MM.1S (cell line): ENCODE measurements around the gene LITAF.

Source experiments
- DNase-seq: peaks from one replicate; pipeline ENCODE4 v3.0.0-alpha.2; 2015
- H2AFZ ChIP-seq: fragments of 300-600 bp; sonication (generic); 2 replicates; pipeline ENCODE4 v1.6.0; 2016; ENCODE audit warnings: antibody characterized with exemption, low read length
- H3F3A ChIP-seq: fragments of 300-600 bp; sonication (generic); 2 replicates; pipeline ENCODE4 v1.6.1; 2016; ENCODE audit warnings: mild to moderate bottlenecking, antibody characterized with exemption, low read length, moderate library complexity, mixed read lengths; ENCODE audit not compliant: insufficient read depth
- H3K27ac ChIP-seq: fragments of 300-600 bp; sonication (generic); 2 replicates; pipeline ENCODE4 v1.5.1; 2016; ENCODE audit warnings: mild to moderate bottlenecking, low read length
- H3K27me3 ChIP-seq: fragments of 300-600 bp; sonication (generic); replicated peaks from 2 replicates; pipeline ENCODE4 v1.6.0; 2016; ENCODE audit warnings: low read length; ENCODE audit not compliant: insufficient read depth
- H3K36me3 ChIP-seq: fragments of 300-600 bp; sonication (generic); replicated peaks from 2 replicates; pipeline ENCODE4 v1.6.1; 2016; ENCODE audit warnings: mild to moderate bottlenecking, low read length, mixed read lengths; ENCODE audit not compliant: insufficient read depth
- H3K4me1 ChIP-seq: fragments of 300-600 bp; sonication (generic); 2 replicates; pipeline ENCODE4 v1.6.1; 2016; ENCODE audit warnings: low read length, mixed read lengths
- H3K4me2 ChIP-seq: fragments of 300-600 bp; sonication (generic); 2 replicates; pipeline ENCODE4 v1.6.0; 2016; ENCODE audit warnings: low read depth, low read length
- H3K4me3 ChIP-seq: fragments of 300-600 bp; sonication (generic); 2 replicates; pipeline ENCODE4 v1.5.1; 2016; ENCODE audit warnings: low read length, mixed read lengths
- H3K79me2 ChIP-seq: fragments of 300-600 bp; sonication (generic); 2 replicates; pipeline ENCODE4 v1.6.1; 2016; ENCODE audit warnings: mixed run types, low read length, mixed read lengths
- H3K9ac ChIP-seq: fragments of 300-600 bp; sonication (generic); 2 replicates; pipeline ENCODE4 v1.6.1; 2016; ENCODE audit warnings: low read length, mixed read lengths
- H3K9me2 ChIP-seq: fragments of 300-600 bp; sonication (generic); replicated peaks from 2 replicates; pipeline ENCODE4 v1.6.1; 2016; ENCODE audit warnings: mild to moderate bottlenecking, low read length, mixed read lengths; ENCODE audit not compliant: insufficient read depth
- H3K9me3 ChIP-seq: fragments of 300-600 bp; sonication (generic); replicated peaks from 2 replicates; pipeline ENCODE4 v1.6.1; 2016; ENCODE audit warnings: mild to moderate bottlenecking, low read length, mixed read lengths; ENCODE audit not compliant: insufficient read depth
- H4K20me1 ChIP-seq: fragments of 300-600 bp; sonication (generic); 2 replicates; pipeline ENCODE4 v1.6.1; 2016; ENCODE audit warnings: mild to moderate bottlenecking, low read length, moderate library complexity, mixed read lengths; ENCODE audit not compliant: insufficient read depth
- EZH2 ChIP-seq: fragments of 300-600 bp; sonication (generic); optimal IDR thresholded peaks from 2 replicates; pipeline ENCODE3; 2017; ENCODE audit warnings: low read depth, mild to moderate bottlenecking, antibody characterized with exemption, low read length, mixed read lengths
- EZH2phosphoT487 ChIP-seq: fragments of 300-600 bp; sonication (generic); IDR thresholded peaks from 2 replicates; pipeline ENCODE4 v1.6.1; 2018; ENCODE audit warnings: antibody characterized with exemption, low read length
- TF ChIP-seq, protein P1 (sequence below): fragments of 300-600 bp; sonication (generic); IDR thresholded peaks from 2 replicates; pipeline ENCODE4 v1.5.1; 2016; ENCODE audit warnings: antibody characterized with exemption, low read length, mixed read lengths

LITAF gene

DNA sequence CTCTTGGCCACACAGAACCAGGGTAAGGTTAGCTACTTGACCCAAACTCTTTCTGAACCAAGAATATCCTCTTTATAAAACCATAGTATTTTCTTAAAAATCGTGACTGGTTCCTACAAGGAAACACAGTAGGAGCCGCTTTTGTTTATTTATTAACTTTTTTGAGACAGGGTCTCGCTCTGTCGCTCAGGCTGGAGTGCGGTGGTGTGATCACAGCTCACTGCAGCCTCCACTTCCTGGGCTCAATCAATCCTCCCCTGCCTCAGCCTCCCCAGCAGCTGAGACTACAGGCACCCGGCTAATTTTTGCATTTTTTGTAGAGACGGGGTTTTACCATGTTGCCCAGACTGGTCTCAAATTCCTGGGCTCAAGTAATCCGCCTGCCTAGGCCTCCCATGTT lies 14.7 kb upstream of the LITAF start:
- Histone ChIP-seq H3K4me3 (no peak overlapping the region), H4K20me1 (no peaks in the 10 kb centered on the region), H3K27me3 (no peaks in the 10 kb centered on the region), H3K4me2 (no peak overlapping the region), H3K9me2 (no peaks in the 10 kb centered on the region), H2AFZ (no peak overlapping the region), H3K9ac (no peak overlapping the region), H3K4me1 (no peaks in the 10 kb centered on the region), H3F3A (no peaks in the 10 kb centered on the region), H3K27ac (no peak overlapping the region), H3K36me3 (no peaks in the 10 kb centered on the region), H3K9me3 (no peaks in the 10 kb centered on the region), H3K79me2 (no peaks in the 10 kb centered on the region)
- TF ChIP-seq EZH2phosphoT487 (no peak), EZH2 (no peak)
- TF ChIP-seq, protein P1, sequence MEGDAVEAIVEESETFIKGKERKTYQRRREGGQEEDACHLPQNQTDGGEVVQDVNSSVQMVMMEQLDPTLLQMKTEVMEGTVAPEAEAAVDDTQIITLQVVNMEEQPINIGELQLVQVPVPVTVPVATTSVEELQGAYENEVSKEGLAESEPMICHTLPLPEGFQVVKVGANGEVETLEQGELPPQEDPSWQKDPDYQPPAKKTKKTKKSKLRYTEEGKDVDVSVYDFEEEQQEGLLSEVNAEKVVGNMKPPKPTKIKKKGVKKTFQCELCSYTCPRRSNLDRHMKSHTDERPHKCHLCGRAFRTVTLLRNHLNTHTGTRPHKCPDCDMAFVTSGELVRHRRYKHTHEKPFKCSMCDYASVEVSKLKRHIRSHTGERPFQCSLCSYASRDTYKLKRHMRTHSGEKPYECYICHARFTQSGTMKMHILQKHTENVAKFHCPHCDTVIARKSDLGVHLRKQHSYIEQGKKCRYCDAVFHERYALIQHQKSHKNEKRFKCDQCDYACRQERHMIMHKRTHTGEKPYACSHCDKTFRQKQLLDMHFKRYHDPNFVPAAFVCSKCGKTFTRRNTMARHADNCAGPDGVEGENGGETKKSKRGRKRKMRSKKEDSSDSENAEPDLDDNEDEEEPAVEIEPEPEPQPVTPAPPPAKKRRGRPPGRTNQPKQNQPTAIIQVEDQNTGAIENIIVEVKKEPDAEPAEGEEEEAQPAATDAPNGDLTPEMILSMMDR, result no peak
- DNase-seq, result no peak

- no peaks in the 10 kb centered on the region for H3F3A ChIP-seq
- H3K4me1 ChIP-seq, result no peaks in the 10 kb centered on the region
- H3K27ac ChIP-seq, result no peak overlapping the region
- no peak overlapping the region for H3K4me3 ChIP-seq
- no peaks in the 10 kb centered on the region for H3K79me2 ChIP-seq
- no peak overlapping the region for H2AFZ ChIP-seq
- TF ChIP-seq, protein P1, result no peak
- TF ChIP-seq EZH2phosphoT487 (no peak), EZH2 (no peak)
- H3K9me3 ChIP-seq, result no peaks in the 10 kb centered on the region
- no peak for DNase-seq
- H3K27me3 ChIP-seq, result no peaks in the 10 kb centered on the region
- H4K20me1 ChIP-seq, result no peaks in the 10 kb centered on the region
- H3K36me3 ChIP-seq, result no peaks in the 10 kb centered on the region
- no peaks in the 10 kb centered on the region for H3K9me2 ChIP-seq
- no peak overlapping the region for H3K4me2 ChIP-seq
- no peak overlapping the region for H3K9ac ChIP-seq
Observed at GRCh38 chr16:11599579-11599978, 12.9 kb upstream of the LITAF start.

DNA sequence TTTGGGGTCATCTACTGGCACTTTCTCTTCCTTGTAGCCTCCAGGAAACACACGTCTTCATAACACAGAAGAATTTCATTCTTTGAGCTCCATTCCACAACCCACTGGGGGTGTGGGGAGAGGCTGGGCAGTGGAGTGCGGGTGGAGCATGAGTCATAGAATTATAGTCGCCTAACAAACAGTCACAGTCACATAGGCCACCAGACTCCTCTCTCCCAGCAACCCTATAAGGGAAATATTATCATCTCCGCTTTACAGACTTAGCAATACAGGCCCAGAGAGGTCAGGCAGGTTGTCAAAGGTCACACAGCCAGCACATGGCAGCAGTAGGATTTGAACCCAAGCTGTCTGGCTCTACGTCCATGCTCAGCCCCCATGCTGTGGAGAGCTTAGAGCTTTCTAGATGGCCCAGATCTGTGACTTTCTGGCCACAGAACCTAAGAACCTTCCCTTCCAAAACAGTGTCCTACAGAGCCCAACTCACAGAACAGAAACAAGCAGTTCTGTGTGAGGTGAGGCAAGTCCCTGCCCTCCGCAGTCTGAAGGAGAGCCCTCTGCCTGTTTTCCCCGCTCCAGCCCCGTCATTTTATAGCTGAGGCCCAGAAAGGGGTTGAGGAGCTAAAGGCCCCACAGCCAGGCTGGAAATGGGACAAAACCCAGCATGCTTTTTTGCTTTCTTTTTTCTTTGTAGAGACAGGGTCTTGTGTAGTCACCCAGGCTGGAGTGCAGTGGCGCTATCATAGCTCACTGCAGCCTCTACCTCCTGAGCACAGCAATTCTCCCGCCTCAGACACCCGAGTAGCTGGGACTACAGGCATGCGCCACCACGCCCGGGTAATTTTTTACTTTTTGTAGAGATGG lies 10.7 kb upstream of the LITAF start:
- H3K4me1 ChIP-seq, result no peaks in the 10 kb centered on the region
- no peaks in the 10 kb centered on the region for H3K9me3 ChIP-seq
- no peaks in the 10 kb centered on the region for H3K9me2 ChIP-seq
- H3K27ac ChIP-seq, result no peak overlapping the region
- H4K20me1 ChIP-seq, result no peaks in the 10 kb centered on the region
- H3K79me2 ChIP-seq, result no peaks in the 10 kb centered on the region
- no peak overlapping the region for H3K4me3 ChIP-seq
- H3F3A ChIP-seq, result no peaks in the 10 kb centered on the region
- H3K36me3 ChIP-seq, result no peaks in the 10 kb centered on the region
- TF ChIP-seq EZH2phosphoT487 (no peak), EZH2 (no peak)
- TF ChIP-seq, protein P1, result no peak
- H3K27me3 ChIP-seq, result no peaks in the 10 kb centered on the region
- H3K4me2 ChIP-seq, result no peak overlapping the region
- no peak overlapping the region for H2AFZ ChIP-seq
- H3K9ac ChIP-seq, result no peak overlapping the region
- DNase-seq, result no peak
